Measurements from ENCODE around the gene CPA2.

Gene CPA2

GRCh38 chr7:130276796-130277762 lies 10.4 kb downstream of the CPA2 start:
- no peak for DNase-seq (ENCODE audit: low read depth)
- no peak overlapping the region for H3K4me3 ChIP-seq (ENCODE audit: low read depth, low read length)

DNA sequence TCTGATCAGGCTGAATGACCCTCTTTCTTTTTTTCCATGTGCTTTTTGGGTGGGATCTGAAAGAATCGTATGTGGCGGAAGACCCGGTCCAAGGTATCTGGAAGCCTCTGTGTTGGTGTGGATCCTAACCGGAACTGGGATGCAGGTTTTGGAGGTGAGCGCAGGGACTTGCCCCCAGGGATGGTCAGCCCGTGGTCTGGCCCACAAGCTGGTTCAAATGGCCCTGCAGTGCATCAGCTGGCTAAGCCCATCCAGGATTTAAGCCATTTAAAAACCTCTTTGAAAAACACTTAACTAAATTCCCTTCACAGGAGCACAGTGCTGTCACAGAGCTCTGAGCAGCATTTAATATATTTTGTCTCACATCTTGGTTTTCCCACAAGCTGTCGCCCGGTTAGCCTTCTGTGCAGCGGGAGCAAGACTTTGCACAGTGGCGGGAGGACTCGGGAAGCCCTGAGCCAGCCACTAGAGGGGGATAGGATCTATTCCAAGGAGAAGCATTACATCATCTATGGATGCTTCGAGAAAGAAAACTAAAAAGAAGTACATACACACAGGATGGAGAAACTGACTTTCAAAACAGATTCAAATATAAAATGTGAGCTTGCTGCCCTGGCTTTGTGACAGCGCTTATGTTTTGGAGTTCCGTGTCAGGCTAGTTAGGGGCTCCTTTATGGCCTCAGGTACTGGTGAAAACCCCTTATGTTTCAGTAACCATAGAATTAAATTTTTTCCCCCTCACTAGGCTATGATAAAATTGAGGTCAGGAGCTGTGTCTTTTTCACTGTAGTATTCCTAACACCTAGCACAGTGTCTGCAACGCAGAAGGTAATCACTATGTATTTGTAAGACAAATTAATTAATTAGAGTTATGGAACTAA lies 11.3 kb downstream of the CPA2 start:
- no peak overlapping the region for H3K4me3 ChIP-seq (ENCODE audit: low read depth, low read length)
- DNase-seq (ENCODE audit: low read depth) = no peak

DNA sequence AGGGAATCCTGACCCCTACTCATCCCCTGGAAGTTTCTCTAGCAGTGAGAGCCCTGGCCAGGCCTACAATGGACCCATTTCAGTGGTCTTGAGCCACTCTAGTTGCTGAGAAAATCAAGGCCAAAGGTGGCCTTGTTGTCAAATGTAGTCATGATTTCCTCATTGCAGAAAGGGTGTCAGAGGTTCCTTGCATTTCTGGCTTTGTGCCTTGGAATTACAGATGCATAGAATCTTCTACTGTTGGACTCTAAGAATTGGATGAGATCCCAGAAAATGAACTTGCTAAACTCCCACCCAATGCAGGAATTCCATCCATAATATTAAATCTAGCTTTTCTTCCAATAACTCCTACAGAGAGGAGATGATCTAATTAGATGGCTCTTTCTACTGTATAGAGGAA lies 12.2 kb downstream of the CPA2 start:
- peak; percentile 93 for DNase-seq (ENCODE audit: low read depth)
- no peak overlapping the region for H3K4me3 ChIP-seq (ENCODE audit: low read depth, low read length)

GRCh38 chr7:130279286-130279685 lies 12.6 kb downstream of the CPA2 start:
- no peak for DNase-seq (ENCODE audit: low read depth)
- no peak overlapping the region for H3K4me3 ChIP-seq (ENCODE audit: low read depth, low read length)

- H3K4me3 ChIP-seq (ENCODE audit: low read depth, low read length) = no peak overlapping the region
- no peak for DNase-seq (ENCODE audit: low read depth)
These were observed 13.2 kb downstream of the CPA2 start for GRCh38 chr7:130279906-130280305.

DNA sequence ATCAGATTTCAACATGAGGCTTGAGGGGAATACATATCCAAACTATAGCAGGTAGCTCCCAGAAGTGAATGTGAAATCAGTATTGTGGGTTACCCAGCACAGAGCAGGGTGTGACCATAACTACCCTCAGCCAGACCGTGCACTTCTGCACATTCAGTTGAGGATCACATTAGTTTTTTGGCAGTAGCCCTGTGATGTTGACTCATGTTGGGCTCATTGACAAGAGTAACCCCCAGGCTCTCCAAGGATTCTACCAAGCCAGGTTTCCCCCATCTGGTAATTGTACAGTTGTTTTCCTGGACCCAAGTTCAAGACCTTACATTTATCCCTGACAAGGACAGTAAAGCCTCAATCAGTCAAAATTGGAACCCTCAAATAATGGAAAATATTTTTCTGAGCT lies 14.6 kb downstream of the CPA2 start:
- no peak overlapping the region for H3K4me3 ChIP-seq (ENCODE audit: low read depth, low read length)
- DNase-seq (ENCODE audit: low read depth) = peak; percentile 61

- no peak for DNase-seq (ENCODE audit: low read depth)
- no peak overlapping the region for H3K4me3 ChIP-seq (ENCODE audit: low read depth, low read length)
These were observed 20.2 kb downstream of the CPA2 start for GRCh38 chr7:130286881-130287280.

DNA sequence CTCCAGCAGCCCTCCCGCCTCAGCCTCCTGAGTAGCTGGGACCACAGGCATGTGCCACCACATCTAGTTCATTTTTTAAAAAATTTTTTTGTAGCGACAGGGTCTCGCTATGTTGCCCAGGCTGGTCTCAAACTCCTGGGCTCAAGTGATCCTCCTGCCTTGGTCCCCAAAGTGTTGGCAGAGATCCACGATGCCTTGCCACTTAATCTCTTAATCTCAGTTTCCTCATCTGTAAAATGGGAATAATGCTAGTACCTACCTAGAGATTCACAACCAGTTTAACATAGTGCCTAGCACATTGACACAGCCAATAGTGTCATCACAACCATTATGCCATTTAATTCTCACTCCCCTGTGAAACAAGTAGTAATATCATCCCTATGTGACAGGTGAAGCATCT lies 21.5 kb downstream of the CPA2 start:
- H3K4me3 ChIP-seq (ENCODE audit: low read depth, low read length) = no peak overlapping the region
- DNase-seq (ENCODE audit: low read depth) = no peak

DNA sequence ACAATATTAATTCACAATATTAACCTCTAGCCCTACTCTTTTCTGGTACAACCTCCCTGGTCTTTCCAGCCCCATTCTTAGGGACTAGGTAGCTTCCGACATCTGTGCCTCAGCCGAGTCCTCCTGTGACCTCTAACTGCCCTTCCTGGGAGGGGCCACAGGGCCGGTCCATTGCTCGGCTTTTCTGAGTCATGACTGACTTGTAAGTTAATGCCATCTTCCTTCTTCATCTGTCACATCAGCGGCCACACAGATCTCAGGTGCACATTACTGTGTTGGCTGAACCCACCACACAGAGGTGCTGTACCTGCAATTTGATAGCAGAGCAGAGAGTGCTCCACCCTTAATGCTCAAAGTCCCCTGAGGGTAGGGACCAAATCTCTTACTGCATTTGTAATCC lies 22.2 kb downstream of the CPA2 start:
- H3K4me3 ChIP-seq (ENCODE audit: low read depth, low read length) = no peak overlapping the region
- DNase-seq (ENCODE audit: low read depth) = no peak

- no peak for DNase-seq (ENCODE audit: low read depth)
These were observed 22.8 kb downstream of the CPA2 start for GRCh38 chr7:130289478-130289877.

GRCh38 chr7:130290745-130291144 lies 24.1 kb downstream of the CPA2 start:
- no peak overlapping the region for H3K4me3 ChIP-seq (ENCODE audit: low read depth, low read length)
- DNase-seq (ENCODE audit: low read depth) = no peak

More at GRCh38 chr7:130289478-130289877, 22.8 kb downstream of the CPA2 start:
- H3K4me3 ChIP-seq (ENCODE audit: low read depth, low read length) = no peak overlapping the region

- peak; percentile 97 for DNase-seq (ENCODE audit: low read depth)
- H3K4me3 ChIP-seq (ENCODE audit: low read depth, low read length) = no peak within 1 kb of the TSS
These were observed 26.1 kb downstream of the CPA2 start, which contains the start of gene CPA4 for GRCh38 chr7:130292682-130293257. CPA4 (plus strand) TSS chr7:130293161; CDS start chr7:130293181, 20 bp downstream.

GRCh38 chr7:130293521-130293920 lies 26.9 kb downstream of the CPA2 start:
- DNase-seq (ENCODE audit: low read depth) = no peak
- no peak overlapping the region for H3K4me3 ChIP-seq (ENCODE audit: low read depth, low read length)

DNA sequence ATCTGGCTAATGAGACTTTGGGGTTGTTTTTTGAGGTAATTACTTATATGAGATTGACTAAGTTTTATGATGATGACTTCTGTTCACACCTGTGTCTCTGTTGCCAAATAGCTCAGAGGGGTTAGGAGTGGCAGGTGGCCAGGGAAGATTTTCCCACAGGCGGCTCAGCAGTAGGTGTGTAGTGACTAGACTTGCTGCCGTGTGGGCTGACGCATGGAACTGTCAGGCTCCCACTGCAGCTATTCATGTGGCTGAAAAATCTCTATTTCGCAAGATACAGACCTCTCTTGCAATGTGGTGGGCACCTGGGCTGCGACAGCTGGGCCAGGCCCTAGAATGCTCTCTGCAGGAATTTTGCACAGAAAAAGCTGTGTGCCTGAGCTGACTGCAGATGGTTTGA lies 27.7 kb downstream of the CPA2 start:
- H3K4me3 ChIP-seq (ENCODE audit: low read depth, low read length) = no peak overlapping the region
- DNase-seq (ENCODE audit: low read depth) = peak; percentile 45

GRCh38 chr7:130296221-130296951 lies 29.7 kb downstream of the CPA2 start:
- DNase-seq (ENCODE audit: low read depth) = no peak
- no peak overlapping the region for H3K4me3 ChIP-seq (ENCODE audit: low read depth, low read length)

DNA sequence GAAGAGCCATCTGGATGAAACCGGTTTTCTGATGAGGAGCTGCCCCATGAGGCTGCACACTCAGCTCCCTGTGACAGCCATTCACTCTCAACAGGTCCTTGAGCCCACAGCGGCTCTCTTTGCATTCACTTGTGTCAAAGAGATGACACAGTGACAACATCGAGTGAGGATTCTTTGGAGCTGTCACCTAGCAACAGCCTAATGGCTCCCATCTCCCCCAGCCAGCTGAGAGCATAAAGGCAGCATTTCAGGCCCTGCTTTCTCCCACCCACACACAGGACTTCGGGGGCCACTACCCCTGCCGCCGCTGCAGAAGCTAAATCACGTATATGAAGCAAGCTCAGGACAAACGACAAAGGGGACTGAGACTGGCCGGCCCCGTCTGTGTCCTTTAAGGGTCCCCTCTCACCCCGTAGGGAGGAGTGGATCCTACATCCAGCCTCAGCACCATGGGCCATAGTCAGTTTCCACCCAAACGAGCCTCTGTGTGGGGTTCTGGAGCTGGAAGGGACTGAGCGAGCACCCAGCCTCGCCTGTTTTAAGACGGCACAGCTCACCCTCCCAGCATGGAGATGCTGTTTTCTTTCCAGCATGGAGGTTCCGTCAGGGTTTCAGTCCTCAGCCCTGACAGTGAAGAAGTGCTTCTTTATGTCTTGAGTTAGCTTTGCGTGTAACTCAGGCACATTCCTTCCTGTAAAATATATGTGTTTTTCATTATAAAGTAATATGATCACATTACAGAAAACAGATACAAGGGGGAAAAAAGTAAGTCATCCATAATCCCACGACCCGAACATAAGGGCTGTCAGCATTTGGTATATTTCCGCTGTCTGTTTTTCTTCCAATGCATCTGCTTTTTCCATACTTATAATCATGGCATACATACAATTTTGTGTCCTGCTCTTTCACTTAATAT lies 31.2 kb downstream of the CPA2 start:
- no peak overlapping the region for H3K4me3 ChIP-seq (ENCODE audit: low read depth, low read length)
- no peak for DNase-seq (ENCODE audit: low read depth)

- no peak overlapping the region for H3K4me3 ChIP-seq (ENCODE audit: low read depth, low read length)
- DNase-seq (ENCODE audit: low read depth) = no peak
These were observed 32.1 kb downstream of the CPA2 start for GRCh38 chr7:130298544-130299326.

Measured in skeletal muscle cell (primary cell).